GM13976 (cell line): ENCODE data around the gene PPP3R1.

ENCODE experiments used
- DNase-seq: peaks from one replicate; pipeline ENCODE4 v3.0.0; 2012; ENCODE audit warnings: low spot score
- in situ Hi-C: fragments of 300-500 bp; cut with MboI; formaldehyde crosslinking; loops from one replicate; pipeline ENCODE4 v1.12.0; 2022; ENCODE audit warnings: low sequenced_read_pairs, mixed read lengths, inconsistent platforms; ENCODE audit not compliant: unreplicated experiment
- TF ChIP-seq, protein P1 (sequence below): IDR thresholded peaks from 2 replicates; pipeline ENCODE4 v1.5.1; 2012; ENCODE audit warnings: borderline replicate concordance, mild to moderate bottlenecking; ENCODE audit not compliant: insufficient read depth; ENCODE audit errors: extremely low read depth, missing control alignments, control extremely low read depth

The PPP3R1 gene

DNA sequence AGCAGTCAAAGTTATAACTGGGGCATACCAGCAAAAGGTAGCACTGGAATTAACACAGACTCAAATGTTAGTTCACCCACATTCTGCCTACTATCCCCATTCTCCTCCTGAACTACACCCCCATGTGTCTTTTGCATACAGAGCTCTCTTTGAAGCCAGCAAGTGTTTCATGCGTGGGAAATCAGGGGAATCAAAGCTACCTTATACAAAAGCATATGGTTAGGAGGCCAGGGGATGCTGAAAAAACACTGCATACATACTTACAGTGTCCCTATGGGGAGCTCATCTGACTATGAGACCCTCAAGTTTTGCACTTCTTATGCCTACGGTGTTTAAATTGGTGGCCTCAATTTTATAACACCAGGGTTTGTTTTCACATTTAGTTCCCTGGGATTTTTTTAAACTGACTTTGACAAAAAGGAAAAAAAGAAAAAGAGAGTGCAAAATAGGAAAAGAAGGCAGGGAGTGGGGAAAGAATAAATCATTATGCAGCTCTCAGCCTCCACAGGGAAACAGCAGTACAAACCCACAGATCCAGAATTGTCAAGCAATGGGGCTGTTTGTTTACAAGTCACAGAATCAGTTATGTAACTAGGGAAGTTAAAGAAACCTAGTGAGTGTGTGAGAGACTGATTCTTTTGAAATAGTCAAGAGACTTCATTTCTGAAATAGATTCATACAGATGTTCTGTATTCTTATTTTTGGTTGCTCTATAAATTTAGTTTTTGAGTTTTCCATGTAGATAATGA is 20.1 kb upstream of the PPP3R1 start:
- TF ChIP-seq, protein P1, sequence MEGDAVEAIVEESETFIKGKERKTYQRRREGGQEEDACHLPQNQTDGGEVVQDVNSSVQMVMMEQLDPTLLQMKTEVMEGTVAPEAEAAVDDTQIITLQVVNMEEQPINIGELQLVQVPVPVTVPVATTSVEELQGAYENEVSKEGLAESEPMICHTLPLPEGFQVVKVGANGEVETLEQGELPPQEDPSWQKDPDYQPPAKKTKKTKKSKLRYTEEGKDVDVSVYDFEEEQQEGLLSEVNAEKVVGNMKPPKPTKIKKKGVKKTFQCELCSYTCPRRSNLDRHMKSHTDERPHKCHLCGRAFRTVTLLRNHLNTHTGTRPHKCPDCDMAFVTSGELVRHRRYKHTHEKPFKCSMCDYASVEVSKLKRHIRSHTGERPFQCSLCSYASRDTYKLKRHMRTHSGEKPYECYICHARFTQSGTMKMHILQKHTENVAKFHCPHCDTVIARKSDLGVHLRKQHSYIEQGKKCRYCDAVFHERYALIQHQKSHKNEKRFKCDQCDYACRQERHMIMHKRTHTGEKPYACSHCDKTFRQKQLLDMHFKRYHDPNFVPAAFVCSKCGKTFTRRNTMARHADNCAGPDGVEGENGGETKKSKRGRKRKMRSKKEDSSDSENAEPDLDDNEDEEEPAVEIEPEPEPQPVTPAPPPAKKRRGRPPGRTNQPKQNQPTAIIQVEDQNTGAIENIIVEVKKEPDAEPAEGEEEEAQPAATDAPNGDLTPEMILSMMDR = no peak
- no peak for DNase-seq
- in situ Hi-C loops = no loop called here

DNA sequence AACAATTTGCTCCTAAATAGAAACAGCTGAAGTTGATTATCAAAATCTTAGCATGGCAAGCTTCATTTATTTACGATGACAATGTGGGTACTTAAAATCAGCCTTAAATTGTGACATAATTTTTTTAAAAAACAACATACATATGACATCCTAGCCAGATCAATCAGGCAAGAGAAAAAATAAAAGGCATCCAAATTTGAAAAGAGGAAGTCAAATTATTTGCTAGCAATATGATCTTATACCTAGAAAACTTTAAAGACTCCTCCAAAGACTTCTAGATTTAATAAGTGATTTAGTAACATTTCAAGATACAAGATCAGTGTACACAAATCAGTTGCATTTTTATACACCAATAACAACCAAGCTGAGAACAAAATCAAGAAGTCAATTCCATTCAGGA is 14.3 kb upstream of the PPP3R1 start:
- TF ChIP-seq, protein P1 = no peak
- in situ Hi-C loops = no loop called here
- no peak for DNase-seq

DNA sequence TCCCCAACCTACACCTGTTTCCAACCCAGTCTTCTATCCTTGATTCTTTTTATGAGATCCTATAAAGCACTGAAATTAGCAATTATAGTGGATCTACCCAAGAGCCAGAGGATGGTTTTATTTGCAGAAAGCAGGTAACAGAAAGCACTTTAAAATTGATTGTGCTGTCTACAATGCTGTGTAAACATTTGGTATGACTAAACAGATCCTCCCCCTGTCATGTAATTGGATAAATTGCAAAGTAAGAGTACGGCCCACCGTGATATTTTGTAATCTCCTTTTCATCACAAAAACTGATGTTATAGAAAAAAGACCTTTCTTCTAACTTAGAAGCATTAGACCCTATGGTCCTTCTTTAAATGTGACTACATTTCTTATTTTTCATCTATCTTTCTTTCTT is 11.3 kb upstream of the PPP3R1 start:
- TF ChIP-seq, protein P1 = no peak
- DNase-seq = no peak
- in situ Hi-C loops = no loop called here

DNA sequence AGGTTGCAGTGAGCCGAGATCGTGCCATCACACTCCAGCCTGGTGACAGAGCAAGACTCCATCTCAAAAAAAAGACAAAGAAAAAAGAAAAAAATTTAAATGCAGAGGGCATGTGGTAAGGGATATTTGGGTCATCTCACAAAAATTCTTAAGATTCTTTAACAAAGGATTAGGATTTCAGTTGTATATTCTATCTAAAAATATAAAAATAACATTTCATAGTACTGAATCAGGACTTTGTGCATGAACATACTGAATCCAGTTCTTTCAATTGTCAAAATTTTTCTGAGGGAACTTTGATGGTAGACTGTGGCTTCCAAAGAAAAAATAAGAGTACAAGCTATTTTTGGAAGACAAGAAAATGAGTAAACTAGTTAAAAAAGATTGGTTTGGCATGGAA is 6.5 kb upstream of the PPP3R1 start:
- no peak for DNase-seq
- TF ChIP-seq, protein P1 = no peak
- in situ Hi-C loops = no loop called here

DNA sequence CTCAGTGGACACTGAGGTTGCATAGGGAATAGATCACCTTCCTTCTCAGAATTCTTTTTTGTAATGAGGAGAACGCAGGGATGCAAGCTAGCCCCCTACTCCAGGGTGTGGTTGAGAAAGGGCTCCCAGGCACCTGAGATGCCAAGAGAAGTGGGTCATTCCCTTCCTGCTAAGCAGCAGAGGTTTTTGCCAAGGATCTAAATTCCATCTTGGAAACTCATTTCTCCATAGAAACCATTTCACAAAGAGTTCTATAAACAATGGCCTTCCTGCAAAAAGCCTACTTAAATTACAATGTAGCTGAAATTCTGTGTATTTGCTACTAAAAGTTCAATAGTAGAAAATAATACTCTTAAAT is 3.7 kb upstream of the PPP3R1 start:
- TF ChIP-seq, protein P1 = no peak
- in situ Hi-C loops = no loop called here
- DNase-seq = no peak

DNA sequence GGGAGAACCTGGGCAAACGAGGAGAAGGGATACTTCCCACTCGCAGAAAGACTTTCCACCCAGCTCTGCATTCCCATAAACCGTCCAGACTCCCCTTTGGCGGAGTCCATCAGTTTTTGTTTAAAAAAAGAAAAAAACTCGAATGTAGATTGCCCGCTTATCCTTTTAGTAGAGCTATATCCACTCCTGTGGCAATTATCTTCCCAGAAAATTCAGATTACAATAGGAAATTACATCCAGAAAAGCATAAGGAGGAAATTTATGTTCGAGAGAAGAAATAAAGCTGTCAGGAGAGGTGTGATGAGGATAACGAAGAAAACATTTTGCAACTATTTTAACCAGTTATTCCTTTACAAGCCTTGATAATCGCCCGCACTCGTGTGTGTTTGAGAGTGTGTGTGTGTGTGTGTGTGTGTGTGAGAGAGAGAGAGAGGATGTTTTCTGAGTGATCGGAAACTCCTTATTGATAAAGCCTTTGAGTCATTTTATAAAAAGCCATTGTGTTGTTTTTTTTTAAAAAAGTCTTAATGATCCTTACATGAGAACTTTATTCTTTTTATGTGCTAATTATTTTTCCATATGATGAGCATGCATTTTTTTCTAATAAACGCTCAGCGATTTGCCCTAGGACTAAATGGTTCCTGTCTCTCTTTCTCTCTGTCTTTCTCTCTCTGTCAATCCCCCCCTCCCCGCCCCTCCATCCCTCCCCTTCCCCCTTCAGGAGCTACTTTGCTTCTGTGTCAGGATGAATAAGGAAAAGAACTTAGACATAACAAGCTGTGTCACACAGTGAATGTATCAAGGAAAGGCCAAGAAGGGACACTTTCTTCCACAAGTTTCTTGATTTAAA is 1.1 kb upstream of the PPP3R1 start:
- DNase-seq = no peak

More for the DNA sequence above, 1.1 kb upstream of the PPP3R1 start:
- in situ Hi-C loops = no loop called here
- TF ChIP-seq, protein P1 = no peak
